H1 (cell line): ENCODE results near the gene TCF7. TPM values are rescaled to one million over a fixed set of nuclear protein-coding genes. Genes with fewer than 3 reads are reported as not detected.

Experiments
- BACH1 ChIP-seq: IDR thresholded peaks from 2 replicates; pipeline ENCODE4 v1.6.1; 2012; ENCODE audit warnings: low read length, improper control_type of control experiment
- SRF ChIP-seq: IDR thresholded peaks from 2 replicates; pipeline ENCODE4 v1.6.1; 2011; ENCODE audit warnings: mild to moderate bottlenecking, low read depth, low read length, moderate library complexity
- polyA plus RNA-seq, 7 experiments: library from polyadenylated mRNA; depleted of rRNA in 3 of 7; stranded (reverse) in 5 of 7; unstranded in 2 of 7; fragments of >200 nt in 5 of 7; fragments of 200-250 nt in 2 of 7; gene quantifications; 1 replicate in 5 of 7; 2 replicates in 1 of 7; 4 replicates in 1 of 7; pipeline versions ENCODE4 v1.2.1 to v1.2.3, GENCODE V29; 2011 to 2013; ENCODE audit warnings: missing spikeins in 2 of 7, mixed read lengths in 2 of 7
- total RNA-seq: library from RNA; stranded (reverse); fragmentation: NEBNext Ultra II Directional; extraction: Animal tissue kit (Norgen Biotek cat#: 25700); gene quantifications from 2 replicates; pipeline ENCODE4 v1.2.1, GENCODE V29; 2021
- TF ChIP-seq, protein P1 (sequence below): IDR thresholded peaks from 2 replicates; pipeline ENCODE4 v1.6.1; 2011; ENCODE audit warnings: low read depth, mild to moderate bottlenecking, low read length; ENCODE audit not compliant: insufficient read depth

Gene TCF7
- total and polyA plus RNA-seq, 2 of the 8 experiments (the other 6 are each of a cell fraction or from before 2014, with no cell fraction given) = 4.7 to 8.5 TPM

DNA sequence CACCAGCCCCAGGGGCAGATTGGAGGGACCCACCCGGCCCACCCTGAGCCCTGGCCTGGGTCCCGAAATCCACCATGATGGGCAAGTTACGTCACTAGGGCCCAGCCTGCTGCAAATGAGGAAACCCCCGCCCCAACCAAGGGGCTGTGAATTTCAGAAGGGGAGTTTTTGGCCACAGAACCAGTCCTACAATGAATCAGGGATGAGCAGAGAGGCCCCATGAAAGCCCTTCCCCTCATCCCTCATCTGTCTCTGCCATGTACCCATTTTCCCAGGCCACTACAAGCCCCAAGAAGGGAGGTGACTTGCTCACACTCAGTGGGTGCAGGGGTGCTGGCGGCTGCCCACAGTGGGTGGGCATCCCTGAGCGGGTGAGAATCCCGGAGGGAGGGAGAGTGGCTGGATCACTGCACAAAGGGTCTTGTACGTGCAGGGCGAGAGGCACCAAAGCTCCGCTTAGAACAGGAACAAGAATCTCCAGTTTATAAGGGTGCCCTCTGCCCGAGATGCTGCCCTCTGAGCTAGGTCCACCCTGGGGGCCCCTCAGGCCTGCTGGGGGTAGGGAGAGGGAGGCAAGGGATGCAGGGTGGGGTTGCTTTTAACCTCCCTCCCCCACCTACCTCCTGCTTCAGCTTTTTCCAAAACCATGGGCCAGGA, 10.4 kb upstream of the TCF7 start (continued):
- TF ChIP-seq, protein P1, sequence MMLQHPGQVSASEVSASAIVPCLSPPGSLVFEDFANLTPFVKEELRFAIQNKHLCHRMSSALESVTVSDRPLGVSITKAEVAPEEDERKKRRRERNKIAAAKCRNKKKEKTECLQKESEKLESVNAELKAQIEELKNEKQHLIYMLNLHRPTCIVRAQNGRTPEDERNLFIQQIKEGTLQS = no peak
- no peak for TF ChIP-seq SRF
- TF ChIP-seq BACH1 = no peak
